ENCODE data around the gene CSNK1G1. TPM values are rescaled to one million over a fixed set of nuclear protein-coding genes. Genes with fewer than 3 reads are reported as not detected.

Gene CSNK1G1
- total and polyA plus RNA-seq, 2 of the 8 experiments (the other 6 are each of a cell fraction or from before 2014, with no cell fraction given) = 6.0 to 12.9 TPM

- TF ChIP-seq RAD21 (IDR thresholded peaks at IDR 0.05 in 1 of 2, conservative IDR thresholded peaks at IDR 0.05 in 1 of 2; ENCODE audit: low read depth in 2 of 2, low read length in 2 of 2) = peak; percentile 76 to 88
- TF ChIP-seq SIX5 (IDR thresholded peaks at IDR 0.05; ENCODE audit: low read depth, low read length) = no peak
- no peak for TF ChIP-seq CTBP2 (IDR thresholded peaks at IDR 0.05; ENCODE audit: borderline replicate concordance, insufficient read depth, insufficient read length, low read length)
- TF ChIP-seq CREB1 (IDR thresholded peaks at IDR 0.05) = peak; percentile 54; the same call in 1 of the 2 replicates
- no peak for TF ChIP-seq GTF2F1 (IDR thresholded peaks at IDR 0.05; ENCODE audit: borderline replicate concordance, low read depth, low read length)
- TF ChIP-seq RNF2 (IDR thresholded peaks at IDR 0.05; ENCODE audit: borderline replicate concordance, low read depth, low read length, missing control alignments, poor library complexity, severe bottlenecking) = no peak
- peak; percentile 74; the same call in 1 of the 2 replicates for TF ChIP-seq POLR2AphosphoS5 (IDR thresholded peaks at IDR 0.05; ENCODE audit: low read depth, low read length)
- TF ChIP-seq POLR2A (IDR thresholded peaks at IDR 0.05; ENCODE audit: control extremely low read depth in 1 of 2, low read depth in 2 of 2, low read length in 2 of 2) = peak; percentile 33 to 78
- TF ChIP-seq GABPA (IDR thresholded peaks at IDR 0.05; ENCODE audit: borderline replicate concordance, insufficient read depth, low read length) = peak; percentile 63; the same call in 1 of the 2 replicates
- no peak; the same call in 1 of the 2 replicates for TF ChIP-seq JUND (IDR thresholded peaks at IDR 0.05; ENCODE audit: low read length)
- no peak for TF ChIP-seq TCF12 (IDR thresholded peaks at IDR 0.05; ENCODE audit: low read depth, low read length)
- TF ChIP-seq MAX (IDR thresholded peaks at IDR 0.05) = peak; percentile 59
- TF ChIP-seq CBX5 (IDR thresholded peaks at IDR 0.05; ENCODE audit: low read depth, low read length) = no peak
- no peak for TF ChIP-seq CHD1 (IDR thresholded peaks at IDR 0.05; ENCODE audit: low read depth, low read length)
- TF ChIP-seq TAF7 (optimal IDR thresholded peaks at IDR 0.05; ENCODE audit: borderline replicate concordance, low read depth, low read length) = no peak
- no peak for TF ChIP-seq NRF1 (IDR thresholded peaks at IDR 0.05; ENCODE audit: low read depth, low read length)
- TF ChIP-seq ZNF274 (IDR thresholded peaks at IDR 0.05; ENCODE audit: borderline replicate concordance, extremely low read depth, low read length) = no peak
- no peak for TF ChIP-seq YY1 (IDR thresholded peaks at IDR 0.05; ENCODE audit: low read depth, low read length)
- TF ChIP-seq BACH1 (IDR thresholded peaks at IDR 0.05; ENCODE audit: low read length) = no peak
Measured at GRCh38 chr15:64153480-64154367, 202.2 kb downstream of the CSNK1G1 start (continued).
